ENCODE results near the gene USP6. TPM values are rescaled to one million over a fixed set of nuclear protein-coding genes. Genes with fewer than 3 reads are reported as not detected.
"Not testable (repeated sequence)": the region's sequence is repeated elsewhere in the genome, so short reads cannot be mapped to it uniquely, and the experiment has no call there.

Gene USP6
- total RNA-seq, 1 donor = not detected

DNA sequence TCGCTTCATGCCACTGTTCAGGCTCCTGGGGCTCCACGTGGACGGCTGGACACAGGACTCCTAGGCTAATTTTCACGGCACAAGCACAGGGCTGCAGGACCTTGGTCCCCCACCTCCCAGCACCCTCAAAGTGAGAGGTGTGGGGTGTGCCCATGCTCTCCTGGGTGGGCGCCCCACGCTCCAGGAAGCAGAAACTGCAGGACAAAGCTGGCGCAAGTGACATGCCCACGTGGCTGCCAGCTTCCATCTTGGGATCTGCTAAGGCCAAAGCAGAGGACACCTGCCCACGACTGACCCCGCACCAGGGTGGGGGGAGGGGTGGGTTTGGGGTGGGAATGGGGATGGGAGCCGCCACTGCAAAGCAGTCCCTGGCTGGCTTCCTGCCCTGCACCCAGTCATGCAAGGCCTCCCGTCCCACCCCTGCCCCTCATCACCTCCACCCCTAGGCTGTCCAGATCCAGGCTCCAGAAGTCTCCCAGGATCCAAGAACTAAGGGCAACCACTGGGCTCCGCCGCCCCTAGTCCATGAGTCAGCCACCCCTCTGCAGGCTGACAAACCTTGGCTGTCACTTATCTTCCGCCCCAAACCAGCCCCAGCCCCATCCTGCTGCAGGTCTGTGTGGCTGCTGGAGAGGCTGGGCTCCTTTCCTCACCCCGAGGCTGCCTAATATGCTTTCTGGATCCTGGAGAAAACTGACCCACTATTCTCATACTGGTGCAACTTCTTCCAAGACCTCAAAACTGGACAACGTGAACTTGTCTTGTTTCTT is 11.1 kb downstream of the USP6 start:
- H3K79me2 ChIP-seq (ENCODE audit: insufficient read depth, low read length) = no peaks in the 10 kb centered on the region
- no peaks in the 10 kb centered on the region for H3K36me3 ChIP-seq (ENCODE audit: insufficient read depth, low read length)
- H2AFZ ChIP-seq (ENCODE audit: low read length) = no peak overlapping the region
- H3K27ac ChIP-seq (ENCODE audit: low read depth, low read length) = no peak overlapping the region
- no peak overlapping the region for H3K4me3 ChIP-seq (ENCODE audit: insufficient read depth, low read length)
- no peak overlapping the region for H3K4me2 ChIP-seq (ENCODE audit: insufficient read depth, low read length)
- H3K27me3 ChIP-seq (ENCODE audit: insufficient read depth, low read length) = peaks cover 15% of the 10 kb centered on the region
- DNase-seq (ENCODE audit: insufficient read length, low spot score, missing footprints) = no peak
- no peaks in the 10 kb centered on the region for H3K9me3 ChIP-seq (ENCODE audit: low read depth, low read length)
- TF ChIP-seq, protein P1, sequence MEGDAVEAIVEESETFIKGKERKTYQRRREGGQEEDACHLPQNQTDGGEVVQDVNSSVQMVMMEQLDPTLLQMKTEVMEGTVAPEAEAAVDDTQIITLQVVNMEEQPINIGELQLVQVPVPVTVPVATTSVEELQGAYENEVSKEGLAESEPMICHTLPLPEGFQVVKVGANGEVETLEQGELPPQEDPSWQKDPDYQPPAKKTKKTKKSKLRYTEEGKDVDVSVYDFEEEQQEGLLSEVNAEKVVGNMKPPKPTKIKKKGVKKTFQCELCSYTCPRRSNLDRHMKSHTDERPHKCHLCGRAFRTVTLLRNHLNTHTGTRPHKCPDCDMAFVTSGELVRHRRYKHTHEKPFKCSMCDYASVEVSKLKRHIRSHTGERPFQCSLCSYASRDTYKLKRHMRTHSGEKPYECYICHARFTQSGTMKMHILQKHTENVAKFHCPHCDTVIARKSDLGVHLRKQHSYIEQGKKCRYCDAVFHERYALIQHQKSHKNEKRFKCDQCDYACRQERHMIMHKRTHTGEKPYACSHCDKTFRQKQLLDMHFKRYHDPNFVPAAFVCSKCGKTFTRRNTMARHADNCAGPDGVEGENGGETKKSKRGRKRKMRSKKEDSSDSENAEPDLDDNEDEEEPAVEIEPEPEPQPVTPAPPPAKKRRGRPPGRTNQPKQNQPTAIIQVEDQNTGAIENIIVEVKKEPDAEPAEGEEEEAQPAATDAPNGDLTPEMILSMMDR (IDR thresholded peaks at IDR 0.05; ENCODE audit: extremely low read depth, low read depth, low read length) = no peak
- H3K4me1 ChIP-seq (ENCODE audit: insufficient read depth, low read length) = no peaks in the 10 kb centered on the region
- H4K20me1 ChIP-seq (ENCODE audit: insufficient read depth, low read length) = no peaks in the 10 kb centered on the region

DNA sequence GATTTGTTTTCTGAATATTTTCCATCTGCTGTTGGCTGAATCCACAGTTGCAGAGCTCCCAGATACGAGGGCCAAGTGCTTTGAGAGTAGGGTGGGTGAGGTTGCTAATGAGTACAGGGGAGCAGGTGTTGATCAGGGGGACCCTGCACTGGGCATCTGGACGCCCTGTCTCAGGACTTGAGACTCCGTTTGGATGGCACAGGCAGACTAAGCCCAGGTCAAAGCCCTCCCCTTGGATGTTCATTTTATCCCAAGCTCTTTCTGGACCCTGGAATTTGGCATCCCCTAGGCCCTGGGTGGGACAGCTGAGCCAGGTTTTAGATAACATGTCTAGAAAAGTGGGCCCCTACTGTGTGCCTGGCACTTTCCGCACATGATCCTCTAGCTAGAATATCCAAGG is 12.1 kb downstream of the USP6 start:
- TF ChIP-seq, protein P1 (IDR thresholded peaks at IDR 0.05; ENCODE audit: extremely low read depth, low read depth, low read length) = no peak
- H3K4me1 ChIP-seq (ENCODE audit: insufficient read depth, low read length) = no peaks in the 10 kb centered on the region
- no peak overlapping the region for H3K27ac ChIP-seq (ENCODE audit: low read depth, low read length)
- no peaks in the 10 kb centered on the region for H3K9me3 ChIP-seq (ENCODE audit: low read depth, low read length)
- no peak overlapping the region for H3K4me2 ChIP-seq (ENCODE audit: insufficient read depth, low read length)
- no peak overlapping the region for H2AFZ ChIP-seq (ENCODE audit: low read length)
- H3K4me3 ChIP-seq (ENCODE audit: insufficient read depth, low read length) = no peak overlapping the region
- no peaks in the 10 kb centered on the region for H4K20me1 ChIP-seq (ENCODE audit: insufficient read depth, low read length)
- no peaks in the 10 kb centered on the region for H3K79me2 ChIP-seq (ENCODE audit: insufficient read depth, low read length)
- no peaks in the 10 kb centered on the region for H3K36me3 ChIP-seq (ENCODE audit: insufficient read depth, low read length)
- no peak for DNase-seq (ENCODE audit: insufficient read length, low spot score, missing footprints)
- peaks cover 12% of the 10 kb centered on the region for H3K27me3 ChIP-seq (ENCODE audit: insufficient read depth, low read length)

DNA sequence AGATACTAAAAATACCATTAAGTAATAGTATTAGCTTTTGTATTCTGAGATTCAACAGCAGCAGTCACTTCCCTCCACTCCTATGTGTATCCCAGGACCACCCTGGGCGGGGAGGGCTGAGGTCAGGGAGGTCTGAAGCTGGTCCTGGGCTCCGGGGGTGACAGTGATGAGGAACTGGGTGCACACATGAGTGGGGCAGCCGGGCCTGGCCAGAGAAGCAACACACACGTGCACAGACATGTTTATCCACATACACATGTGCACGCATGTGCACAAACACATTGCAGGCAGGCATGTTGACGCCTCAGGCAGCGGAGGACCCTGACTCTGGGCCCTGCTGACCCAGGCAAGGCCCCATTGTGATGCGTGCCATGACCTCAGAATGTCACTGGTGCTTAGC is 12.6 kb downstream of the USP6 start:
- H3K27ac ChIP-seq (ENCODE audit: low read depth, low read length); H3K4me3 ChIP-seq (ENCODE audit: insufficient read depth, low read length); H4K20me1 ChIP-seq (ENCODE audit: insufficient read depth, low read length); H3K9me3 ChIP-seq (ENCODE audit: low read depth, low read length); DNase-seq (ENCODE audit: insufficient read length, low spot score, missing footprints); H3K4me2 ChIP-seq (ENCODE audit: insufficient read depth, low read length); H2AFZ ChIP-seq (ENCODE audit: low read length); H3K4me1 ChIP-seq (ENCODE audit: insufficient read depth, low read length); H3K36me3 ChIP-seq (ENCODE audit: insufficient read depth, low read length); H3K79me2 ChIP-seq (ENCODE audit: insufficient read depth, low read length): not testable (repeated sequence)
- H3K27me3 ChIP-seq (ENCODE audit: insufficient read depth, low read length) = peaks cover 12% of the 10 kb centered on the region

- Histone ChIP-seq H3K79me2 (ENCODE audit: insufficient read depth, low read length) (no peaks in the 10 kb centered on the region), H3K27me3 (ENCODE audit: insufficient read depth, low read length) (peaks cover 7% of the 10 kb centered on the region), H3K9me3 (ENCODE audit: low read depth, low read length) (no peaks in the 10 kb centered on the region), H3K36me3 (ENCODE audit: insufficient read depth, low read length) (no peaks in the 10 kb centered on the region), H3K27ac (ENCODE audit: low read depth, low read length) (no peak overlapping the region), H3K4me3 (ENCODE audit: insufficient read depth, low read length) (no peak overlapping the region), H2AFZ (ENCODE audit: low read length) (no peak overlapping the region), H3K4me2 (ENCODE audit: insufficient read depth, low read length) (no peak overlapping the region), H4K20me1 (ENCODE audit: insufficient read depth, low read length) (no peaks in the 10 kb centered on the region), H3K4me1 (ENCODE audit: insufficient read depth, low read length) (no peaks in the 10 kb centered on the region)
- TF ChIP-seq, protein P1 (IDR thresholded peaks at IDR 0.05; ENCODE audit: extremely low read depth, low read depth, low read length) = no peak
- peak; percentile 23 for DNase-seq (ENCODE audit: insufficient read length, low spot score, missing footprints)
Measured at GRCh38 chr17:5128905-5129535, 13.2 kb downstream of the USP6 start.

DNA sequence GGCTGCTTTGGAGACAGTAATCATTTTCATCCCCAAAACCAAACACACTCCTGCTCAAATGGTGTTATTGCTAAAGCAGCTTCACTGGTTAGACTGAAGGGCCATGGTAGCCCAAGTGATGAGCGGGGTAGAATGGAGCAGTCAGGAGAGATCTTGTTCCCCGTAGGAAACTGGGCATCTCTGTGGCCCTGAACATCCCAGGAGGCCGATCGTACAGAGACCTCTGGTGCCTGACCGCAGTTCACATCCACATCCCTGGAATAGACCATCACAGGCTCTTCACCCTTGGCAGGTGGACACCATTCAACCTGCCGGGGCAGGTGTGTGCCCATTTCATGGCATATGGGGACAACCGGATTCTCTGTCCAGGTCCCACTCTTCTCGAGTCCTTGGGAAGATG is 13.9 kb downstream of the USP6 start:
- H3K4me1 ChIP-seq (ENCODE audit: insufficient read depth, low read length); H3K36me3 ChIP-seq (ENCODE audit: insufficient read depth, low read length); H3K27ac ChIP-seq (ENCODE audit: low read depth, low read length); H4K20me1 ChIP-seq (ENCODE audit: insufficient read depth, low read length); H3K4me3 ChIP-seq (ENCODE audit: insufficient read depth, low read length); H3K4me2 ChIP-seq (ENCODE audit: insufficient read depth, low read length); H3K27me3 ChIP-seq (ENCODE audit: insufficient read depth, low read length); H3K79me2 ChIP-seq (ENCODE audit: insufficient read depth, low read length); H3K9me3 ChIP-seq (ENCODE audit: low read depth, low read length); H2AFZ ChIP-seq (ENCODE audit: low read length): not testable (repeated sequence)
- peak; percentile 17 for DNase-seq (ENCODE audit: insufficient read length, low spot score, missing footprints)

DNA sequence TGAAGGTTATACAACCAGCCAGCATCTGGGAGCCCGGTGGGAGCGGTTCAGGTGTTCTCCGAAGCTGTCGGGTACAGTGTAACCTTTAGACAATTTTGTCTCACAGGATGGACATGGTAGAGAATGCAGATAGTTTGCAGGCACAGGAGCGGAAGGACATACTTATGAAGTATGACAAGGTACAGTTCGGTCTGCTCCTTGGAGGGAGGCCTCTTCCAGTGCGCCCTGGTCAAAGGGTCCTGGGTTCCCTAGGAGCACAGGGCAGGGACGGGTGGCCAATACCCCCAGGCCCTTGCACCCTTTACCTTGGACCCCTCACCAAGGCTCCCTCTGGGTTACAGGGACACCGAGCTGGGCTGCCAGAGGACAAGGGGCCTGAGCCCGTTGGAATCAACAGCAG is 14.4 kb downstream of the USP6 start:
- not testable (repeated sequence) for H3K36me3 ChIP-seq (ENCODE audit: insufficient read depth, low read length); H3K79me2 ChIP-seq (ENCODE audit: insufficient read depth, low read length); H3K9me3 ChIP-seq (ENCODE audit: low read depth, low read length); H3K4me2 ChIP-seq (ENCODE audit: insufficient read depth, low read length); H3K4me3 ChIP-seq (ENCODE audit: insufficient read depth, low read length); H2AFZ ChIP-seq (ENCODE audit: low read length); H3K27ac ChIP-seq (ENCODE audit: low read depth, low read length); H3K27me3 ChIP-seq (ENCODE audit: insufficient read depth, low read length); H4K20me1 ChIP-seq (ENCODE audit: insufficient read depth, low read length); H3K4me1 ChIP-seq (ENCODE audit: insufficient read depth, low read length)
- peak; percentile 68 for DNase-seq (ENCODE audit: insufficient read length, low spot score, missing footprints)
